ES-I3 (cell line): ENCODE measurements around the gene PNKP.

Experiments used
- H3K36me3 ChIP-seq: 2 replicates; pipeline ENCODE4 v1.6.1; 2013; ENCODE audit warnings: mild to moderate bottlenecking, low read length, control low read depth, moderate library complexity; ENCODE audit not compliant: insufficient read depth
- H3K4me1 ChIP-seq: 2 replicates; pipeline ENCODE4 v1.6.1; 2013; ENCODE audit warnings: mild to moderate bottlenecking, control low read depth, low read length; ENCODE audit not compliant: insufficient read depth
- H3K9ac ChIP-seq: 2 replicates; pipeline ENCODE4 v1.6.1; 2013; ENCODE audit warnings: low read depth, mild to moderate bottlenecking, low read length, moderate library complexity
- H3K9me3 ChIP-seq: 2 replicates; pipeline ENCODE4 v1.6.1; 2013; ENCODE audit warnings: mild to moderate bottlenecking, low read length, moderate library complexity; ENCODE audit not compliant: control insufficient read depth, insufficient read depth

Gene PNKP

GRCh38 chr19:49866933-49867782 is at the start of gene PNKP:
Gene PNKP (minus strand): TSS chr19:49867576. CDS start chr19:49867204, 372 bp downstream.
- Histone ChIP-seq H3K9ac (peak within 1 kb of the TSS; percentile 84), H3K36me3 (peaks cover 10% of the 10 kb centered on the region; the same call in 1 of the 2 replicates), H3K9me3 (no peaks in the 10 kb centered on the region), H3K4me1 (no peaks in the 10 kb centered on the region; the same call in 1 of the 2 replicates)

GRCh38 chr19:49915271-49915670 is 47.9 kb upstream of the PNKP start:
- H3K36me3 ChIP-seq: peaks cover 7% of the 10 kb centered on the region
- no peak overlapping the region for H3K9ac ChIP-seq
- peaks cover 7% of the 10 kb centered on the region; the same call in 1 of the 2 replicates for H3K4me1 ChIP-seq
- H3K9me3 ChIP-seq: no peaks in the 10 kb centered on the region

- Histone ChIP-seq H3K4me1 (peaks cover 7% of the 10 kb centered on the region; the same call in 1 of the 2 replicates), H3K36me3 (peaks cover 7% of the 10 kb centered on the region), H3K9me3 (no peaks in the 10 kb centered on the region), H3K9ac (no peak overlapping the region)
Observed at GRCh38 chr19:49913720-49914119, 46.3 kb upstream of the PNKP start.

GRCh38 chr19:49912965-49913685 is 45.7 kb upstream of the PNKP start:
- H3K36me3 ChIP-seq: peaks cover 7% of the 10 kb centered on the region
- no peaks in the 10 kb centered on the region for H3K9me3 ChIP-seq
- H3K9ac ChIP-seq: no peak overlapping the region
- peaks cover 7% of the 10 kb centered on the region; the same call in 1 of the 2 replicates for H3K4me1 ChIP-seq

GRCh38 chr19:49911381-49912145 is 44.2 kb upstream of the PNKP start:
- Histone ChIP-seq H3K4me1 (no peaks in the 10 kb centered on the region), H3K36me3 (peaks cover 7% of the 10 kb centered on the region), H3K9me3 (no peaks in the 10 kb centered on the region), H3K9ac (no peak overlapping the region)

- Histone ChIP-seq H3K4me1 (no peaks in the 10 kb centered on the region), H3K36me3 (peaks cover 4% of the 10 kb centered on the region), H3K9me3 (no peaks in the 10 kb centered on the region), H3K9ac (no peak overlapping the region)
Observed at GRCh38 chr19:49910179-49910578, 42.8 kb upstream of the PNKP start.

GRCh38 chr19:49908480-49909420 is 41.4 kb upstream of the PNKP start:
- H3K9me3 ChIP-seq: no peaks in the 10 kb centered on the region
- H3K36me3 ChIP-seq: no peaks in the 10 kb centered on the region; the same call in 1 of the 2 replicates
- no peak overlapping the region for H3K9ac ChIP-seq
- H3K4me1 ChIP-seq: no peaks in the 10 kb centered on the region

- Histone ChIP-seq H3K4me1 (no peaks in the 10 kb centered on the region), H3K9ac (no peak overlapping the region), H3K9me3 (no peaks in the 10 kb centered on the region), H3K36me3 (no peaks in the 10 kb centered on the region; the same call in 1 of the 2 replicates)
Observed at GRCh38 chr19:49907745-49908446, 40.5 kb upstream of the PNKP start.

- Histone ChIP-seq H3K4me1 (no peaks in the 10 kb centered on the region), H3K9ac (no peak overlapping the region), H3K9me3 (no peaks in the 10 kb centered on the region), H3K36me3 (no peaks in the 10 kb centered on the region; the same call in 1 of the 2 replicates)
Observed at GRCh38 chr19:49906879-49907564, 39.6 kb upstream of the PNKP start.

GRCh38 chr19:49904136-49904535 is 36.8 kb upstream of the PNKP start:
- Histone ChIP-seq H3K9me3 (no peaks in the 10 kb centered on the region), H3K9ac (no peak overlapping the region), H3K4me1 (no peaks in the 10 kb centered on the region), H3K36me3 (no peaks in the 10 kb centered on the region; the same call in 1 of the 2 replicates)

- Histone ChIP-seq H3K9me3 (no peaks in the 10 kb centered on the region), H3K36me3 (no peaks in the 10 kb centered on the region), H3K9ac (peak within 1 kb of the TSS; percentile 22; the same call in 1 of the 2 replicates), H3K4me1 (peaks cover 6% of the 10 kb centered on the region; the same call in 1 of the 2 replicates)
Observed at GRCh38 chr19:49896863-49897621, 29.7 kb upstream of the PNKP start, which contains the start of gene IL4I1. Gene IL4I1 (minus strand): TSS chr19:49896887. CDS start chr19:49896160, 727 bp downstream.
